ENCODE measurements around the gene RNF130.

Gene RNF130

GRCh38 chr5:179915406-179915935 is 156.1 kb downstream of the RNF130 start:
- DNase-seq (ENCODE audit: low read depth): no peak

- DNase-seq (ENCODE audit: low read depth): no peak
Measured at GRCh38 chr5:179914032-179914755, 157.4 kb downstream of the RNF130 start.

- no peak for DNase-seq (ENCODE audit: low read depth)
Measured at GRCh38 chr5:179913461-179913860, 158.1 kb downstream of the RNF130 start.

GRCh38 chr5:179912951-179913350 is 158.6 kb downstream of the RNF130 start:
- DNase-seq (ENCODE audit: low read depth): no peak

- DNase-seq (ENCODE audit: low read depth): no peak
Measured at GRCh38 chr5:179912386-179912785, 159.2 kb downstream of the RNF130 start.

- no peak for DNase-seq (ENCODE audit: low read depth)
Measured at GRCh38 chr5:179909224-179909623, 162.3 kb downstream of the RNF130 start.

- no peak for DNase-seq (ENCODE audit: low read depth)
Measured at GRCh38 chr5:179908528-179908927, 163.0 kb downstream of the RNF130 start.

GRCh38 chr5:179907556-179908324 is 163.8 kb downstream of the RNF130 start, which contains the start of gene TBC1D9B:
Gene TBC1D9B (minus strand): TSS chr5:179907897. CDS start chr5:179907821, 76 bp downstream.
- DNase-seq (ENCODE audit: low read depth): no peak

GRCh38 chr5:179906795-179907555 is 164.6 kb downstream of the RNF130 start:
- no peak for DNase-seq (ENCODE audit: low read depth)

- DNase-seq (ENCODE audit: low read depth): no peak
Measured at GRCh38 chr5:179906294-179906794, 165.2 kb downstream of the RNF130 start.

GRCh38 chr5:179905161-179905560 is 166.4 kb downstream of the RNF130 start:
- DNase-seq (ENCODE audit: low read depth): no peak

All from CMK (cell line).